ENCODE measurements around the gene ACACB.

The ACACB gene

GRCh38 chr12:109239691-109240090, 123.3 kb downstream of the ACACB start:
- no peak overlapping the region for H3K27ac ChIP-seq

DNA sequence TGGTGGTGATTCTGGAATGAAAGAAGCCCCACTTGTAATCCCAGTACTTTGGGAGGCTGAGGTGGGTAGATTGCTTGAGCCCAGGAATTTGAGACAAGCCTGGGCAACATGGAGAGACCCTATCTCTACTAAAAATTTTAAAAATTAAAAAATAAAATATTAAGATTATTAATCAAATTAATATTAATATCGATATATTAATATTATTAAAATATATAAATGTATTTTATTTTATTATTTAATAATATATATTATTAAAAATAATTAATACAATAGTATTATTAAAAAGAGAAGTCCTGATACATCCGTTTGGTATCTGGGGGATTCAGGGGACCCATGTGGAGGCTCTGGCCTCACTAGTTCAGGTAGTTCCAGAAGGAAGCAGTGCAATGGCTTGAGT, 124.0 kb downstream of the ACACB start:
- Histone ChIP-seq H3K27ac (no peak overlapping the region), H3K4me3 (no peak overlapping the region)

More at GRCh38 chr12:109239691-109240090, 123.3 kb downstream of the ACACB start:
- no peak overlapping the region for H3K4me3 ChIP-seq

DNA sequence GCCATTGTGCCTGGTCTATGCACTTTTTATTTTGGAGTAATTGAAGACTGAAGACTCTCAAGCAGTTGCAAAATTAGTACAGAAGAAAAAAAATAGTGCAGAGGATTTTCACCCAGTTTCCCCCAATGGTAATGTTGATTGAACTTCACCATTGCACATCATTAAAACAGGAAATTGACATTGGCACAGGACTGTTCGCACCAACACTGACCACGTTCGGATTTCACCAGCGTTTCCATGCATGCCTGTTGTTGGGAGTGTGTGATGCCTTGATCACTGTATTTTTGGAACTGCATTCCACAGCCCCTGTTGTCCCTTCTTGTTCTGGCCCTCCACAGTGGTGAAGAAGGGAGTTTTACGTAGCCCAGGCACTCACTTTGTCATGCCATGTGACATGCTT, 125.5 kb downstream of the ACACB start:
- H3K27ac ChIP-seq: no peak overlapping the region
- no peak overlapping the region for H3K4me3 ChIP-seq

GRCh38 chr12:109244073-109244472, 127.7 kb downstream of the ACACB start:
- no peak overlapping the region for H3K27ac ChIP-seq

GRCh38 chr12:109246221-109246620, 129.8 kb downstream of the ACACB start:
- H3K27ac ChIP-seq: no peak overlapping the region
- no peak overlapping the region for H3K4me3 ChIP-seq

More at GRCh38 chr12:109244073-109244472, 127.7 kb downstream of the ACACB start:
- no peak overlapping the region for H3K4me3 ChIP-seq

- no peak overlapping the region for H3K4me3 ChIP-seq
- H3K27ac ChIP-seq: no peak overlapping the region
These were observed 131.7 kb downstream of the ACACB start for GRCh38 chr12:109247831-109248654.

DNA sequence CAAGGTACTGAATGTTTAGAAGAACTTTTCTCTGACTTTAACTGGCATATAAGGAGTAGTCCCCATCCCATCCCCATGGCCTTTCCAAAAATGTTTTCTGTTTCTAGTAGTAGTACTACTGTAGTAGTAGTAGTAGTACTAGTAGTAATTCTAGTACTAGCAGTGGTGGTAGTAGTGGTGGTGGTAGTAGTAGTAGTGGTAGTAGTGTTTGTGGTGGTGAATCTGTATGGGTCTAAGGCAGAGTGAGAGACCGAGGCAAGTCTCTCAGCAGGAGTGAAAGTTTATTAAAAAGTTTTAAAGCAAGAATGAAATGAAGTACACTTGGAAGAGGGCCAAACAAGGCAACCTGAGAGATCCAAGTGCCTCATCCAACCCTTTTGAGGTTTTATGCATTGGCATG, 134.1 kb downstream of the ACACB start:
- no peak overlapping the region for H3K27ac ChIP-seq

DNA sequence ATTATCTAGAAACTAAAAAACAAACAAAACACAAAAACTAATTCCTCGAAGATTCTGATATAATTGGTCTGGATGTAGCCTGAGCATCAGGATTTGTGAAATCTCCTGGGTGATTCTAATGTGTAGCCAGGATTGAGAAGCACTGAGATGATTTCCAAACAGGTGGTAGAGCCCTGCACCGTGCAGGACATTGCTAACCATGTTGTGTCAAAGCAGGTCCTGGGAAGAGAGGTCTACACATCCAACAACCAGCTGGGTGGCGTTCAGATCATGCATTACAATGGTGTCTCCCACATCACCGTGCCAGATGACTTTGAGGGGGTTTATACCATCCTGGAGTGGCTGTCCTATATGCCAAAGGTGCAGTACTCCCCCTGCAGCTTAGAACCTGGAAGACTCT, 136.4 kb downstream of the ACACB start:
- H3K4me3 ChIP-seq: no peak overlapping the region
- H3K27ac ChIP-seq: no peak overlapping the region

More for the DNA sequence above, 134.1 kb downstream of the ACACB start:
- H3K4me3 ChIP-seq: no peak overlapping the region

DNA sequence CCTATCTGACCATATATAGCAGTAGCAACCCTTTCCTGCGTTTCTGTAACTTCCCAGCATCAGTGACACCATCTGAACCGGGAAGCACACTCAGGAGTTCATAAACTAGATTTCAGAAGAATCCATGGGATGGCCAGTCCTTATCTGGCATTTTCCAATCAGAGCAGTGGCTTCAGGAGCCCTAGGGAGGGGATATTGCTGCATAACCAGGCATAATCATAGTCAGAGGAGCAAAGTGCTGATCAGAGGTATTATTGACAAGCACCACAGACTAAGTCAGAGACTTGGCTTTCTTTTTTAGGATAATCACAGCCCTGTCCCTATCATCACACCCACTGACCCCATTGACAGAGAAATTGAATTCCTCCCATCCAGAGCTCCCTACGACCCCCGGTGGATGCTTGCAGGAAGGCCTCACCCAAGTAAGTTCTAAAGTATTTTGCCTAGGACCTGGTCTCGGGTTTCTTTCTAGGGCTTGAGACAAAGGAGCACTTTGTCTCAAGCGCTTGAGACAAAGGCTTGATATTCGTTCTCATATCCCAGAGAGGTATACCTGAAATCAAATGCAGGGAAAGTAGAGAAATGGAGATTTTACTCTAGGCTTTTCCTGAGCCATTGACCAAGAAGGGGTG, 137.6 kb downstream of the ACACB start:
- Histone ChIP-seq H3K27ac (no peak overlapping the region), H3K4me3 (no peak overlapping the region)

DNA sequence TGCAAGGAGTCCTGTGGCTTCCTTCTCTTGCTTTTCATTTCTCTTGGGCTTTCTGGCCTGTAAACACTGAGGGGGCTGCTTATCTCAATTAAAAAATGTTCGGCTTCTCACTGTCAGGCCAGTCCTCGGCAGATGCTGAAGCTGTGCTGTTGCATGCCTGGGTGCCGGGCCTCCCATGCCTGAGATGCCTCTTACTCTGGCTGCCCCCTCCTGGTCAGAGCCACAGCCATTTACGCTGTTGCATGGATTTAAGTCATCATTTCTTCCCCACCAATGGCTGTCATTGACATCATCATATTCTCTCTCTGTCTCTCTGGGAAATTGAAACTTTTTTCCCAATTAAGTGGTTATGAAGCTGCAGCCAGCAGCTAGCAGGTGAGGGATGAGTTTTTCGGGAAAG, 139.0 kb downstream of the ACACB start:
- H3K4me3 ChIP-seq: no peak overlapping the region
- H3K27ac ChIP-seq: no peak overlapping the region

GRCh38 chr12:109256011-109256410, 139.6 kb downstream of the ACACB start:
- no peak overlapping the region for H3K27ac ChIP-seq

DNA sequence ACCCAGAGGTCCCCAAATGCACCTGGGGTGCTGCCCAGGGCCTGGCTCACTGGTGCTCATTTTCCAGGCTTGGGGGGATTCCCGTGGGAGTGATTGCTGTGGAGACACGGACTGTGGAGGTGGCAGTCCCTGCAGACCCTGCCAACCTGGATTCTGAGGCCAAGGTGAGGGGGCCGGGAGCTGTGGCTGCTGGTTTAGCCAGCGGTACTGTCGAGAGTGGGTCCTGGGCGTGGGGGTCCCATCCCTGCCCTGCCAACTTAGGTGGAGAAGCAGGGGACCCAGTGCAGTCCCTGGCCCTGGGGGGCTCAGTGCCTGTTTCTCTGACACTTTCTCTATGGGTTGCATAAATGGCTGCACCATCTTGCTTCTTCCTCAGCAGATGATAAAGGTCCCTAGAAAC, 141.8 kb downstream of the ACACB start:
- Histone ChIP-seq H3K27ac (no peak overlapping the region), H3K4me3 (no peak overlapping the region)

More at GRCh38 chr12:109256011-109256410, 139.6 kb downstream of the ACACB start:
- H3K4me3 ChIP-seq: no peak overlapping the region

- no peak overlapping the region for H3K27ac ChIP-seq
These were observed 142.5 kb downstream of the ACACB start for GRCh38 chr12:109258607-109259544.

GRCh38 chr12:109259545-109259895, 143.1 kb downstream of the ACACB start:
- Histone ChIP-seq H3K4me3 (no peak overlapping the region), H3K27ac (no peak overlapping the region)

More at GRCh38 chr12:109258607-109259544, 142.5 kb downstream of the ACACB start:
- no peak overlapping the region for H3K4me3 ChIP-seq

GRCh38 chr12:109261087-109261486, 144.7 kb downstream of the ACACB start:
- H3K27ac ChIP-seq: no peak overlapping the region

GRCh38 chr12:109261939-109262338, 145.6 kb downstream of the ACACB start:
- H3K4me3 ChIP-seq: no peak overlapping the region
- H3K27ac ChIP-seq: no peak overlapping the region

More at GRCh38 chr12:109261087-109261486, 144.7 kb downstream of the ACACB start:
- no peak overlapping the region for H3K4me3 ChIP-seq

- Histone ChIP-seq H3K4me3 (no peak overlapping the region), H3K27ac (no peak overlapping the region)
These were observed 147.1 kb downstream of the ACACB start for GRCh38 chr12:109263439-109263838.

DNA sequence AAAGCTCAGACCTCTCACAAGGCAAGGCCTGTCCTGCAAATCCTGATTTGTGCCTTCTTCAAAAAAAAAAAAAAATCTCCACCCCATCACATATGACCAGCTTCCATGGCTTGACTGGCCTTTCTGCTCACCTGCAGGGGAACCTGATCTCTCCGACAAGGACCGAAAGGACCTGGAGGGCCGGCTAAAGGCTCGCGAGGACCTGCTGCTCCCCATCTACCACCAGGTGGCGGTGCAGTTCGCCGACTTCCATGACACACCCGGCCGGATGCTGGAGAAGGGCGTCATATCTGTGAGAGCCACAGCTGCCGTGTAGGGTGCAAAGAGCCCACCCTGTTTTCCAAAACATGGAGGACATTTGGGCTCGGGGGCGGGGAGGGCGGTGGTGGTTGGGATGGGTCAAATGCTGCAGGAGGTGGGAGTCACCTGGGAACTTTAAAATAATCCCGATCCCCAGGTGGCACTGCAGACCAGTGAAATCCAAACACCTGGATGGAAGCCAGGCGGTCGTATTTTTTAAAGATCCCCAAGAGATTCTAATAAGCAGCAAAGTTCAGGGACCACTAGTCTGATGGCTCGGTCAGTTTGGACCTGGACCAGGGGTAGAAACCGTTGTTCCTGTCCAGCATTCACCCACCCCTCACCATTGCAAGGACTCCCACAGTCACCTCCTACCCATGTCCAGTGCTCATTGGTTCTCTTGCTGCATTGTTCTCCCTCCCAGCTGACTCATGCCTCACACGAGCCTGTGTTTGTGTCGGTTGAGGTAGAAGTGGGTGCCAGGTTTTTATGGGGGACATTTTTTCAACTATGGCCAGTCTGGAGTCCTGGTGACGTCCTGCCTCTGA, 147.9 kb downstream of the ACACB start:
- H3K4me3 ChIP-seq: no peak overlapping the region
- H3K27ac ChIP-seq: no peak overlapping the region

- H3K4me3 ChIP-seq: no peak overlapping the region
- no peak overlapping the region for H3K27ac ChIP-seq
These were observed 148.7 kb downstream of the ACACB start for GRCh38 chr12:109264943-109265650.
